ENCODE measurements around the gene IL36RN.

IL36RN gene

GRCh38 chr2:113018509-113018908, 40.5 kb upstream of the IL36RN start:
- Histone ChIP-seq H3K36me3 (ENCODE audit: low read depth) (no peaks in the 10 kb centered on the region), H3K4me3 (ENCODE audit: severe bottlenecking) (no peak overlapping the region), H3K27ac (ENCODE audit: poor library complexity, severe bottlenecking) (no peak overlapping the region), H3K9me3 (ENCODE audit: severe bottlenecking) (no peaks in the 10 kb centered on the region), H3K4me1 (ENCODE audit: insufficient read depth, poor library complexity, severe bottlenecking) (no peaks in the 10 kb centered on the region), H3K27me3 (ENCODE audit: insufficient read depth, poor library complexity, severe bottlenecking) (no peaks in the 10 kb centered on the region)
- no peak for DNase-seq (ENCODE audit: low spot score)
- TF ChIP-seq CTCF (IDR thresholded peaks at IDR 0.05; ENCODE audit: poor library complexity, severe bottlenecking), result no peak
- no peak for ATAC-seq (ENCODE audit: low read depth)

- DNase-seq (ENCODE audit: low spot score), result no peak
- no peaks in the 10 kb centered on the region for H3K36me3 ChIP-seq (ENCODE audit: low read depth)
- no peaks in the 10 kb centered on the region for H3K4me1 ChIP-seq (ENCODE audit: insufficient read depth, poor library complexity, severe bottlenecking)
- H3K27ac ChIP-seq (ENCODE audit: poor library complexity, severe bottlenecking), result no peak overlapping the region
- no peaks in the 10 kb centered on the region for H3K27me3 ChIP-seq (ENCODE audit: insufficient read depth, poor library complexity, severe bottlenecking)
- no peaks in the 10 kb centered on the region for H3K9me3 ChIP-seq (ENCODE audit: severe bottlenecking)
- no peak for TF ChIP-seq CTCF (IDR thresholded peaks at IDR 0.05; ENCODE audit: poor library complexity, severe bottlenecking)
- H3K4me3 ChIP-seq (ENCODE audit: severe bottlenecking), result no peak overlapping the region
- no peak for ATAC-seq (ENCODE audit: low read depth)
Observed at GRCh38 chr2:113021312-113021711, 37.7 kb upstream of the IL36RN start.

GRCh38 chr2:113024764-113025163, 34.2 kb upstream of the IL36RN start:
- DNase-seq (ENCODE audit: low spot score), result no peak
- ATAC-seq (ENCODE audit: low read depth), result no peak
- no peak for TF ChIP-seq CTCF (IDR thresholded peaks at IDR 0.05; ENCODE audit: poor library complexity, severe bottlenecking)

GRCh38 chr2:113025737-113026136, 33.3 kb upstream of the IL36RN start:
- H3K27me3 ChIP-seq (ENCODE audit: insufficient read depth, poor library complexity, severe bottlenecking), result peaks cover 17% of the 10 kb centered on the region
- no peaks in the 10 kb centered on the region for H3K9me3 ChIP-seq (ENCODE audit: severe bottlenecking)
- no peak for ATAC-seq (ENCODE audit: low read depth)
- no peaks in the 10 kb centered on the region for H3K36me3 ChIP-seq (ENCODE audit: low read depth)
- DNase-seq (ENCODE audit: low spot score), result no peak
- H3K4me3 ChIP-seq (ENCODE audit: severe bottlenecking), result no peak overlapping the region
- no peak for TF ChIP-seq CTCF (IDR thresholded peaks at IDR 0.05; ENCODE audit: poor library complexity, severe bottlenecking)
- no peak overlapping the region for H3K27ac ChIP-seq (ENCODE audit: poor library complexity, severe bottlenecking)
- H3K4me1 ChIP-seq (ENCODE audit: insufficient read depth, poor library complexity, severe bottlenecking), result no peaks in the 10 kb centered on the region

More at GRCh38 chr2:113024764-113025163, 34.2 kb upstream of the IL36RN start:
- no peaks in the 10 kb centered on the region for H3K4me1 ChIP-seq (ENCODE audit: insufficient read depth, poor library complexity, severe bottlenecking)
- H3K9me3 ChIP-seq (ENCODE audit: severe bottlenecking), result no peaks in the 10 kb centered on the region
- no peak overlapping the region for H3K27ac ChIP-seq (ENCODE audit: poor library complexity, severe bottlenecking)
- peaks cover 17% of the 10 kb centered on the region for H3K27me3 ChIP-seq (ENCODE audit: insufficient read depth, poor library complexity, severe bottlenecking)
- no peaks in the 10 kb centered on the region for H3K36me3 ChIP-seq (ENCODE audit: low read depth)
- H3K4me3 ChIP-seq (ENCODE audit: severe bottlenecking), result no peak overlapping the region

- Histone ChIP-seq H3K4me3 (ENCODE audit: severe bottlenecking) (no peak overlapping the region), H3K36me3 (ENCODE audit: low read depth) (no peaks in the 10 kb centered on the region), H3K27me3 (ENCODE audit: insufficient read depth, poor library complexity, severe bottlenecking) (peaks cover 17% of the 10 kb centered on the region), H3K27ac (ENCODE audit: poor library complexity, severe bottlenecking) (no peak overlapping the region), H3K4me1 (ENCODE audit: insufficient read depth, poor library complexity, severe bottlenecking) (no peaks in the 10 kb centered on the region), H3K9me3 (ENCODE audit: severe bottlenecking) (no peaks in the 10 kb centered on the region)
- ATAC-seq (ENCODE audit: low read depth) (no peak), DNase-seq (ENCODE audit: low spot score) (no peak)
- TF ChIP-seq CTCF (IDR thresholded peaks at IDR 0.05; ENCODE audit: poor library complexity, severe bottlenecking), result no peak
Observed at GRCh38 chr2:113027691-113028090, 31.3 kb upstream of the IL36RN start.

Measured in RWPE2 (cell line).